GM08714 (cell line): ENCODE measurements around the gene COL15A1.
"Not testable (repeated sequence)": the region's sequence is repeated elsewhere in the genome, so short reads cannot be mapped to it uniquely, and the experiment has no call there.

Source experiments
- H3K4me3 ChIP-seq: fragments of 200-500 bp; sonication (Bioruptor generic); 2 replicates; pipeline ENCODE4 v1.5.1; 2014; ENCODE audit warnings: mild to moderate bottlenecking, low read length, inconsistent platforms
- ZNF274 ChIP-seq: IDR thresholded peaks from 2 replicates; pipeline ENCODE4 v1.6.1; 2012; ENCODE audit warnings: mild to moderate bottlenecking, low read depth, low read length

COL15A1 gene

DNA sequence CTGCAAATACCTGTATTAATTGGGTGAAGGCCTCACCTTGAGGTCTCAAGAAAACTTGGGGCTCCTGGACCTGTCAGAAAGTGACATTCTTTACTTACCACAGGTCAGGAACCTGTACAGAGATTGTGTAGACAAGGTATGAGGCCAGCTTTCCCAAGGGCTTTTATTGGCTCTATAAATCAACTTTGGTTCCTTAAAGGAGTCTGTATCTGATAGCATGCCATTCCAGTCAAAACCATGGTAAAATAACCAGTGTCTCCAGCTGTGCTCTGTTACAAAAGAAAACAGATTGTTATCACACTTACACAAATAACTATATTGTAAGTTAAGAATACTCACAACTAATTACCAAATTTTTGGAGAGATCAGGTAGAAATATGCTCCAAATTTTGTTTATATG is 64.5 kb downstream of the COL15A1 start:
- no peak for TF ChIP-seq ZNF274
- no peak overlapping the region for H3K4me3 ChIP-seq

DNA sequence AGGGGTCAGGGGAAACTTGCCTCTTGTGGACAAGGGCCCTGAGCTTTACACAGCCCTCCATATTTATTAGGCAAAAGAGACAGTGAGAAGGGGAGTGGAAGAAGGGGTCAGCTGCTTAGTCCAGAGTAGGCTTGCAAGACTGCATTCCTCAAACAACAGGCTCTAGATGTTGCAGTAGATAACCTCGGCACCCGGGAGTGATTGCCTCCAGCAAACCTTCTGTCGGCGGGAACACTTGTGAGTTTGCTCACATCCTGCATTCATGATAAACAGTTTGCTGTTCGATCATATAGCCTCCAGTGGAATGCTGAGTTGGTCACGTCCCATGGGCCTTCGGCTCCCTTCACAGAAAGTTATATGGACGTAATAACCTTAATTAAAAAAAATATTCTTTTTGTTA is 66.7 kb downstream of the COL15A1 start:
- not testable (repeated sequence) for H3K4me3 ChIP-seq

DNA sequence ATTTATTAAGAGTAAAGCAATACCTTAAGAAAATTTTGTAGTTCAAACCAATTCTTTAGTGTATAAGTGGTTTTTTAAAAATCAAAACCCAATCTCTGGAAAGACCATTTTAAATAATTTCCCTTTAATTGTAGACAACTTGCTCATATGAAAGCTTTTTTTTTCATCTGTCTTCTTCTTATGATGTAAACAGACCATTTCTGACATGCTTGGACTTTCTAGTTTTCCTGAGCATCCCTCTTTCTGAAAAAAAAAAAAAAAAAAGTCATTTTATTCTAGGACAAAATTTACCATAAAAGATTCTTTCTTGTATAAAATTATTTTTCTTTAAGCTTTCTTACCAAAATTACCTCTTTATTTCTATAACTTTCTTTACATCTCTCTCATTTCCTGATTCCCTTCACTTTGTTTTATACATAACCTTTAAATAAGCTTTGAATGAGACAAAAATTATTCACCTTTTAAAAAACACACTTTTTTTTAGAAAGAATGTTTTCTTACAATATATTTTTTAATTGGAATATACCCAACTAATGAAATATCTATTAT is 67.5 kb downstream of the COL15A1 start:
- no peak overlapping the region for H3K4me3 ChIP-seq
- TF ChIP-seq ZNF274 = no peak

DNA sequence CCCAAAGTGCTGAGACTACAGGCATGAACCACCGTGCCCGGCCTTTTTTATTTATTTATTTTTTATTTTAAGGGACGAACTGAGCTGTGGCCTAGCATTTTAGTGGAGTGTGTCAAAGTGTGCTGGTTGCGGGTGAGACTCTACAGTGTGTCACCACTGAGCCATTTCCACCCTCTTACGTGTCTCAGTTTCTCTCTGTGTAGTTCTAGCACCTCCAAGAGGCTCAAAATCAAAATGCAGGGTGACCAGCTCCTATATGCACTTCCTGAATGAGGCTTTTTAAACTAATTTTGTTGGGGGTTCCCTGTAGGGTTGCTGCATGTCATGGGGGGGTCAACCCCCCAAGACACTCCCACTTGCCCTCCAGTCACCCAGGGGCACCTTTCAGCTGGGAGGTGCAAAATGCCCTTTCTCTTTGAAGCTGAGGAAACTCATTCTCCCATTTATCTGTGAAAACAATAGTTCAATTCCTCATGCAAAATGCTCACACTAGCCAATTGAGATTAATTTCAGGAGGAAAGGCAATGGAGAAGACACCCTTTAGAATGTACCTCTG is 69.3 kb downstream of the COL15A1 start:
- no peak for TF ChIP-seq ZNF274
- H3K4me3 ChIP-seq = no peak overlapping the region

DNA sequence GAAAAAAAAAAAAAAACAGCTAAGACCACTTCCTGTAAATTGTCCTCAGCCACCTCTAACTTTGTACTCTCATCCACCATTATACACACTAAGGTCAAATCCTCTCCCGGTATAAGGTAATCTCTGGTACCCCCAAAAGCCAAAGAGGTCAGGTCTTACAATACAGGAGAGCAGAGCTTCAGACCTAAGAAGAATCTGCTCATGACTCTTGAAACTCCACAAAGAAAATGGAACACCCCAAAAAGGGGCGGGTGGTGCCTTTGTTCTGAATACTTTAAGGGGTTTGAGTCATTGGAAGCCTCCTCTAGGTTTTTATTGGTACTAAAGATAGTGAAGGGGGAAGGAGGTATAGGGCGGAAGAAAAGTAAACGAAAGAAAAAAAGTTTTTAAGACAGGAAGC is 69.8 kb downstream of the COL15A1 start:
- no peak for TF ChIP-seq ZNF274
- no peak overlapping the region for H3K4me3 ChIP-seq

DNA sequence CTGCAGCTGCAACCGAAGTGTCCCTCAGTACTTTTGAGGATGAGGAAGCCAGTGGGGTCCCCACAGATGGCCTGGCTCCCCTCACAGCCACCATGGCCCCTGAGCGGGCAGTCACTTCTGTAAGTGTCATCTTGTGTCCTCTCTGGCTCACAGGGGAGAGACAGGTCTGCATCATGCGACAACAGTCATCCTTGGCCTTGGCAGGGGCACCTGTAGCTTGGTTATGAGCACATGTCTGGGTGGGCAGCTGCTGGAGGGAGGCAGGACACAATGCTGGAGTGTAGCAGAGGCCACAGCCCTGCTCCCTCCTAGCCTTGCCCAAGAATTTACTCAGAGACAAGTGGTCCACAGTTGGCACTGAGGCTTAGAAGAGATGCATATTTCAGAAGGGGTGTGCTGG is 71.7 kb downstream of the COL15A1 start:
- TF ChIP-seq ZNF274 = no peak
- H3K4me3 ChIP-seq = no peak overlapping the region

DNA sequence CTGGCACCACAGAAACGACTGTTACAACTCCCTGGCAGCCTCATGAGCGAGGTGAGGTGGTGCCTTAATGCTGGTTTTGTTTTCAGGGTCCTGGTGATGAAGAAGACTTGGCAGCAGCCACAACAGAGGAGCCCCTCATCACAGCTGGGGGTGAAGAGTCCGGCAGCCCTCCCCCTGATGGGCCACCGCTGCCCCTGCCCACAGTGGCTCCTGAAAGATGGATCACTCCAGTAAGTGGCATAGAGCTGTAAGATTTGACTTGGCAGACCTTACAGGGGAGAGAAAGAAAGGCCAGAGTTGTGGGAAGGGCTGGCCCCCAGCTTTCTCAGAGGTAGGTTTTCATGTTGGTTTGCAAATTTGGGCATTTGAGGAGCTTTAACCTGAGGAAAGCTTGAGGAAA is 72.2 kb downstream of the COL15A1 start:
- no peak overlapping the region for H3K4me3 ChIP-seq
- no peak for TF ChIP-seq ZNF274

DNA sequence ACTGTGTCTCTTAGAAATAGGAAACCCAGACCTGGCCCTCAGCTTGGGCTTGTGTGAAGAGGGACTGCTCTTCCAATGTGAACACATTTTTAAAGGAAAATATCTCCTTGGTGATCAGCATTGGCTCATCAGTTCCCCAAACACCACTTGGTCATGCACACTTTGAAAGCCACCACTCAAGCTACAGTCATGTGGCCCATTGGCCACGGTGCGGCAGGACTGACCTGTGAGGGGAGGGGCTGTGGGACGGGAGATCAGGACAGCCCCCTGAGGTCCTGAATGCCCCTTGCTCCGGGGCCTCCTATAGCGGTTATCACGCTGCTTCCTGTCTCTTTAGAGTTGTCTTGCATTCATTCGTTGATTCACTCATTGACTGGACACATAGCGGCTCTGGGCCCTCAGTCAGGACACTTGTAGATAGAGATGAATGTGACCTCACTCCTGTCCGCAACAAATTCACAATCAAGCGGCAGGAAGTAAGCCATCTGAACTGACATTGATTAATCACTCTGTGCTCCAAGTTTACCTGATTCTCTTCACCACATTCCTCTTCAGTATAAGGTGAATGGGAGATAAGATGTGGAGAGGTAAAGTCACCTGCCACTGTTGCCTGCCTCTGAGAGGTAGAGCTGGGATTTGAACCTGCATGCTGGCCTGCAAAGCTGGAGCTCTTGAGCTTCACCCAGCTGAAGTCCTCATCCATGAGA is 73.1 kb downstream of the COL15A1 start:
- H3K4me3 ChIP-seq = no peak overlapping the region
- no peak for TF ChIP-seq ZNF274

DNA sequence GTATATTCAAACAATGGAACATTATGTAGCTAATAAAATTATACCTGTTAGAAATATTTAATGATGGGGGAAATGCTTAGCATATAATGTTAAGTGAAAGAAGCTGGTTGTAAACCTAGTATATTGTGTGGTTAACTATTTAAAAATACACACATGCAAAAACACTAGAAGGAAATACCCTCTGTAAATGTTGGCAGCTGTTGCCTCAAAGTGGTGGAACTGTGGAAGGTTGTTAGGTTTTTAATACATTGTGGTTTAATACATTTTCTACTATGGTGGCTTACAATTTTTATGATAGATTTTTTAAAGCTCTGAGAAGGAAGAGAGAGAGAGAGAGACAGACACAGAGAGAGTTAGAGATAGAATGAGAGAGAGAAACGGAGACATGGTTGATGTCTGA is 74.9 kb downstream of the COL15A1 start:
- no peak for TF ChIP-seq ZNF274
- no peak overlapping the region for H3K4me3 ChIP-seq

DNA sequence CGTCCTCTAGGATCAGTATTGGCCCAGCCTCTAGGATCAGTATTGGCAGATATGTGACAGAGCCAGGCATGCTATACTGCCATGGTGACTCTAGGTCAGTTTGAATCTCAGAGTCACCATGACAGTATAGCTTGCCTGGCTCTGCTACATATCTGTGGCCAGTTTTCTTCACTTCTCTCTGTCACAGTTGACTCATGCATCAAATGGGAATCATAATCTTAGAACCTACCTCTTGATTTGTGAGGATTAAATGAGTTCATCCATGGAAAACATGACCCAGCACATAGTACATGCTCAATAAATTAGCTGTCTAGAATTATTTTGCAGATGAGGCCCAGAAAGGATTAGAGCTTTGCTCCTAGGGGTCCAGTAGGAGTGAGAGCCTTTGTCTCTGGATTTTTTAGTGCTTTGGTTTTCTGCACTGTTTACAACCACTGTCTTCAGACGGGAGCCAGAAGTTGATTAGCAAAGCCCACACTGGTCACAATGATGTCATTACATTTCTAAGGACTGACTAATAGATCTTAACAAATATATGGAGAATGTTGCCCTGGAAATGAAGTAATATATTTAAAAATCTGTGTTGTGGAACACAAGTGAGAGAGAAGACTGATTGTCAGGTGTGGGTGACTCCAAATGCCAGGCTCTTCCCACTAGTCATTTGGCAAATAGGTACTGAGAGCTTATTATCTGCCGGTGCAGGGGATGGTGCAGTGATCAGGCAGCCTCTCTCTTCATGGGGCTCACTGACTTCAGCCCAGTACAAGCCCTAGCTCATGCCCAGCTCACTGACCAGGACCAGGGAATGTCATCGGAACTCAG is 76.0 kb downstream of the COL15A1 start:
- TF ChIP-seq ZNF274 = no peak
- no peak overlapping the region for H3K4me3 ChIP-seq

DNA sequence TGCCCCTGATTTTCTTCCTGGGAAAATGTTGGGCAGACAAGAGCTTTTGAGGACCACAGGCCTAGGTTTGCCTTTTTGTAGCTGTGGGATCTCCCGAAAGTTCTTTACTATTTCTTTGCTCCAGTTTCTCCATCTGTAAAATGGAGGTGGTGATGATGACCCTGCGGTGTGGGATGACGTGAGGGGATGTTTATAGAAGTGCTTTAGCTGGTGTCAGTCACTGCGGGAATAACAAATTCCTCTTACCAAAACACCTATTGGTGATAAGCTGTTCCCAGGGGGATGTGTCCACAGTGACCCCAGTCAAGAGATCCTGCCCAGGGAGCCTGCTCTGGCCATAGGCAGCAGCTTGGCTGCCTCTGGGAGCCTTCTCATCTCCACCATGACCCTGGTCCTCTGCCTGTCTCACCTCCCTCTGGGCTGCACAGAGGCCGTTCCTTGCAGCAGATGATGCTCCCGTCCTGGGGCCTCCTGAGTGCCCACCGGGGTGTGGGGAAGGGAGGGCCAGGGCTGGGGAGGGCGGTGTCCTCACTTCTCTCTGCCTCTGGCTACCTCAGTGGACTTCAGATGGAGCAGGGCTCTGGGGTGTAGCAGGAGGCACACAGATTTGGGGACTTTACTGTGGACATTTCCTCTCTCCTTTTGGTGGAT is 77.2 kb downstream of the COL15A1 start:
- no peak for TF ChIP-seq ZNF274
- no peak overlapping the region for H3K4me3 ChIP-seq

DNA sequence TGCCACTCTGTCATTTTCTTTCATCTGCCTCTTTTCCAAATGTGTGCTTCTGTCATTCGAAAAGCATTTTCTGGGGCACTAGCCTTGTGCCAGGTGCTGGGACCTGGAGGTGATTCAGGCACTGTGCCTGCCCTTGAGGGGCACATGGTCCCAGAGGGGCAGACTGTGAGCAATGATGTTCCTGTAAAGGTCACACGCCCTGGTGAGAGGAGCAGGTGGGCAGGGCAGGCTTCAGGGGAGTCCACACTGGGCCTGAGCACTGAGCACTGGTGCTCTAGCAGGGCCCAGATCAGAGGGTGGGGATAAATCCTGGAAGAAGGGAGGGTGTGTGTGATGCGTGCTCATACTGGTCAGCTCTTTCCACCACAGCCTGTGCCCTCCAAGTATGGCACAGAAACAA is 77.8 kb downstream of the COL15A1 start:
- TF ChIP-seq ZNF274 = no peak
- H3K4me3 ChIP-seq = no peak overlapping the region

DNA sequence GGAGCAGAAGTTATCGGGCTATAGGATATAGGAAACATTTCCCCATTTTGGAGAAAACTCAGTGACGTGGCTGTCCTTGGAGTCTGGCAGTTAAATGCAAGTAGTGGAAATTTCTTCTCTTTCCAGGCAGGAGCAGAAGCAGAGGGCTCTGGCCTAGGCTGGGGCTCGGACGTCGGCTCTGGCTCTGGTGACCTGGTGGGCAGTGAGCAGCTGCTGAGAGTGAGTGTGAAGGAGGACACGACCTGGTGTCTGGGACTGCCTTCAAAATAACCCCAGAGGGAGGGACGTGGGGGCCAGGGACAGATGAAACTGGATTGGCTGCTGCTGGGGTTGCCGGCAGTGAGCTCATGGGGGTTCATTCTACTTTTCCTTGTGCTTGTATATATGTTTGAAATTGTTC is 79.5 kb downstream of the COL15A1 start:
- no peak overlapping the region for H3K4me3 ChIP-seq
- no peak for TF ChIP-seq ZNF274

DNA sequence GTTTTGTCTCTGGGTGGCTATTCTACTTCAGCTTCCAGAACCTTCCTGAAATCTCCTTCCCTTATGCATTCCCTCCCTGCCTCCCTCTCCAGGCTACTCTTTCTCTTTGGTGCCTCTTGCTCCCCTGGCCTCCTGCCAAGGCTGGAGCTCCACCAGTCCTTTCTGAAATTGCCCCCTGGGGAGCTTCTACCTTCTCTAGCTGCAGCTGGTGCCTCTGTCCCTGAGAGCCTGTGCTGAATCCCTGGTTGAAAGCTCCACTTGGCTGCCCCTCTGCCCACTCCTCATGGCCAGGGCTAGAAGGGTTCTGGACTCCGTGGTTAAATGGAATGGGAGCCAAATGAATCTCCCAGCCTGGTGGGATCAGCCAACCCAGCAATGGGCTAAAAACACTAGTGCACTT is 80.1 kb downstream of the COL15A1 start:
- TF ChIP-seq ZNF274 = no peak
- no peak overlapping the region for H3K4me3 ChIP-seq

DNA sequence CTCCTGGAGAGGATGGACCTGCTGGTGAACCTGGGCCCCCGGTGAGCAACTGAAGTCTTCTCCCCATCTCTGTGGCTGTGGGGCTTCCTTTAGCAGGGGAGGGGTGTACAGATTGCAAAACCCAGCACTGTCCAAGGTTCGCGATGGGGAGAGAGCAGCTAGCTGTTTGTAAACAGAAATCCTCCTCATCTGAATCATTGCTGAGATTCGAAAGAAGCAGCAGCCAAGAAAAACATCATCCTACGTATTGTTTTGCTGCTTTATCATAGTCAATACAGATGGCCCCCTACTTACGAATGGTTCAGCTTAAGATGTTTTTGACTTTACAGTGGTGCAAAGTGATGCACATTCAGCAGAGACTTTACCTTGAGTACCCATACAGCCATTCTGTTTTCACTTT is 81.3 kb downstream of the COL15A1 start:
- no peak for TF ChIP-seq ZNF274
- no peak overlapping the region for H3K4me3 ChIP-seq
